ENCODE measurements around the gene CELSR1.
A peak's percentile ranks its signal among the peaks of the same experiment; 100 is the strongest.

Gene CELSR1

DNA sequence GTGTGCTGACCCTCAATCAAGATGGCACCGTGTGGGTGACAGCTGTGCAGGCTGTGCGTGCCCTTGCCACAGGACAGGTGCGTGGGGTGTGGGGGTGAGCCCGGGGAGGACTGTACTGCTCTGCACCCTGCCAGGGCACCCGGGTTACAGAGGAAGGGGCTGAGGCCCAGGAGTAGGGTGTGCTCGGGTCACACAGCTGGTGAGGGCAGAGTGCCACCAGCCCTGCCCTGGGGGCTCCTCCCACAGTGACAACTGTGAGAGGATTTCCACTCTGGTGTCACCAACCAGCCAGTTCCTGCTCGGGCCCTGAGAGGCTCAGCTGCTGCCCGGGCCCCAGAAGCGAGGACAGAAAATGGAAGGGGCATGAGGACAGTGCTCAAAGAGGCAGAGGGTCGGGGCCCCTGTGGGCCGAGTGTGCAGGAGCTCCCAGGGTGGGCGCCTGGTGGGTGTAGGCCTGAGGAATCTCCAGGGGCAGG, 181.4 kb downstream of the CELSR1 start:
- H3K9ac ChIP-seq (ENCODE audit: low read depth, low read length, poor library complexity), result peak overlapping the region; percentile 60
- no CpG with 5 or more reads among the region's 12 CpGs for WGBS, 2 donors (ENCODE audit: extremely low coverage in 2 of 2, insufficient read length in 2 of 2, insufficient replicate concordance in 1 of 2)
- peak overlapping the region; percentile 80 for H3K23ac ChIP-seq (ENCODE audit: low read depth, low read length, poor library complexity)
- H3K18ac ChIP-seq (ENCODE audit: low read length), result peak overlapping the region; percentile 38
- no peak overlapping the region for H3K4me2 ChIP-seq (ENCODE audit: insufficient read depth, low read length, poor library complexity, severe bottlenecking)
- H3K4ac ChIP-seq (ENCODE audit: low read length), result peak overlapping the region; percentile 53
- no peaks in the 10 kb centered on the region for H3K27me3 ChIP-seq (ENCODE audit: control insufficient read depth in 3 of 3, insufficient read depth in 3 of 3, low read depth in 1 of 3, low read length in 3 of 3)
- peaks cover 6 to 8% of the 10 kb centered on the region in 2 donors for H3K9me3 ChIP-seq (replicated peaks in 1 of 2; ENCODE audit: control insufficient read depth in 2 of 2, insufficient read depth in 1 of 2, low read depth in 1 of 2, low read length in 2 of 2)
- H2AFZ ChIP-seq (ENCODE audit: low read length), result no peak overlapping the region
- no peaks in the 10 kb centered on the region for H3K4me1 ChIP-seq (ENCODE audit: control insufficient read depth in 2 of 2, insufficient read depth in 1 of 2, low read depth in 1 of 2, low read length in 2 of 2)
- peak overlapping the region; percentile 84 for H2BK12ac ChIP-seq (ENCODE audit: low read length)
- H3K79me1 ChIP-seq (ENCODE audit: low read depth, low read length), result peaks cover 14% of the 10 kb centered on the region
- H4K8ac ChIP-seq (ENCODE audit: low read depth, low read length), result peak overlapping the region; percentile 92
- peak overlapping the region; percentile 88 for H2AK5ac ChIP-seq (ENCODE audit: low read depth, low read length)
- H2BK5ac ChIP-seq (ENCODE audit: low read length), result peak overlapping the region; percentile 82
- no peak for DNase-seq (ENCODE audit: low spot score)
- H2BK120ac ChIP-seq (ENCODE audit: low read depth, low read length), result no peak overlapping the region
- H3K36me3 ChIP-seq (replicated peaks in 1 of 2; ENCODE audit: control insufficient read depth in 2 of 2, insufficient read depth in 2 of 2, low read length in 2 of 2), result peaks cover 41 to 95% of the 10 kb centered on the region in 2 donors
- H3K27ac ChIP-seq (replicated peaks; ENCODE audit: low read length), result no peak overlapping the region
- no peak overlapping the region for H3K14ac ChIP-seq (ENCODE audit: low read length)
- H3K4me3 ChIP-seq (ENCODE audit: low read length in 2 of 2), result no peak overlapping the region
- H4K91ac ChIP-seq (ENCODE audit: low read depth, low read length, poor library complexity), result no peak overlapping the region
- peak overlapping the region; percentile 55 for H2BK15ac ChIP-seq (ENCODE audit: low read length)

DNA sequence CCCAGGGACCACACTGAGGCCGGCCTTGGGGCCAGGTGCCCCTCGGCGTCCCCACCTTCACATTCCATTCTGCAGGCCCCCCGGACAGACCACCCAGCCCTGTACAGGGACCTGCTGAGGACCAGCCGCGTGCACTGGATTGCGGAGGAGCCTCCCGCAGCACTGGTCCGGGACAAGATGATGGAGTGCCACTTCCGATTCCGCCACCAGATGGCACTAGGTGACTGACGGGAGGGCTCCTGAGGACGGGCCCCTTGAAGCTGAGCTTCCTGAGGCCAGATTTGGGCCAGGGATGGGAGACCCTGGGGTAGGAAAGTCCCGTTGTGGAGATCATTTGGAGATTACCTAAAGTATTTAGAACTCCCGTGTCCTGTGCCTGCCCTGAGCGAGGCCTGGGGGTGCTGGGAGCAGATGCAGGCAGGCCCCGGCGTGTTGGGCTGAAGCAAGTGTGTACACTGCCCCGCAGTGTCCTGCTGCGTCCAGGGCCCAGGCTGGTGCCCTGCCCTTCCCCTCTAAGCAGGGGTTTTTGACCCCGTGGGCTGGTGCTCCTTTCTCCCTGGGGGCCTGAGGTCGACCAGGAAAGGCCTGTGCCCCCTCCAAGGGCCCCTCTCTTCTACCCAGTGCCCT, 181.9 kb downstream of the CELSR1 start:
- DNase-seq (ENCODE audit: low spot score), result peak; percentile 70
- peaks cover 14% of the 10 kb centered on the region for H3K79me1 ChIP-seq (ENCODE audit: low read depth, low read length)
- H3K14ac ChIP-seq (ENCODE audit: low read length), result peak overlapping the region; percentile 71
- H3K9me3 ChIP-seq (replicated peaks in 1 of 2; ENCODE audit: control insufficient read depth in 2 of 2, insufficient read depth in 1 of 2, low read depth in 1 of 2, low read length in 2 of 2), result peaks cover 4 to 5% of the 10 kb centered on the region in 2 donors
- peak overlapping the region; percentile 53 for H3K4ac ChIP-seq (ENCODE audit: low read length)
- H2BK15ac ChIP-seq (ENCODE audit: low read length), result no peak overlapping the region
- H4K8ac ChIP-seq (ENCODE audit: low read depth, low read length), result peak overlapping the region; percentile 82
- no peak overlapping the region for H4K91ac ChIP-seq (ENCODE audit: low read depth, low read length, poor library complexity)
- no peak overlapping the region for H3K27ac ChIP-seq (replicated peaks; ENCODE audit: low read length)
- H2BK120ac ChIP-seq (ENCODE audit: low read depth, low read length), result no peak overlapping the region
- peak overlapping the region; percentile 80 for H3K18ac ChIP-seq (ENCODE audit: low read length)
- no peak overlapping the region for H3K9ac ChIP-seq (ENCODE audit: low read depth, low read length, poor library complexity)
- H3K36me3 ChIP-seq (replicated peaks in 1 of 2; ENCODE audit: control insufficient read depth in 2 of 2, insufficient read depth in 2 of 2, low read length in 2 of 2), result peaks cover 46 to 95% of the 10 kb centered on the region in 2 donors
- H2AFZ ChIP-seq (ENCODE audit: low read length), result no peak overlapping the region
- H2BK12ac ChIP-seq (ENCODE audit: low read length), result no peak overlapping the region
- no peak overlapping the region for H3K4me3 ChIP-seq (ENCODE audit: low read length in 2 of 2)
- H3K23ac ChIP-seq (ENCODE audit: low read depth, low read length, poor library complexity), result peak overlapping the region; percentile 85
- no peaks in the 10 kb centered on the region for H3K27me3 ChIP-seq (ENCODE audit: control insufficient read depth in 3 of 3, insufficient read depth in 3 of 3, low read depth in 1 of 3, low read length in 3 of 3)
- H2BK5ac ChIP-seq (ENCODE audit: low read length), result peak overlapping the region; percentile 82
- WGBS, 2 donors (ENCODE audit: extremely low coverage in 2 of 2, insufficient read length in 2 of 2, insufficient replicate concordance in 1 of 2), result no CpG with 5 or more reads among the region's 22 CpGs
- H3K4me2 ChIP-seq (ENCODE audit: insufficient read depth, low read length, poor library complexity, severe bottlenecking), result no peak overlapping the region
- H2AK5ac ChIP-seq (ENCODE audit: low read depth, low read length), result peak overlapping the region; percentile 88
- H3K4me1 ChIP-seq (ENCODE audit: control insufficient read depth in 2 of 2, insufficient read depth in 1 of 2, low read depth in 1 of 2, low read length in 2 of 2), result no peaks in the 10 kb centered on the region

DNA sequence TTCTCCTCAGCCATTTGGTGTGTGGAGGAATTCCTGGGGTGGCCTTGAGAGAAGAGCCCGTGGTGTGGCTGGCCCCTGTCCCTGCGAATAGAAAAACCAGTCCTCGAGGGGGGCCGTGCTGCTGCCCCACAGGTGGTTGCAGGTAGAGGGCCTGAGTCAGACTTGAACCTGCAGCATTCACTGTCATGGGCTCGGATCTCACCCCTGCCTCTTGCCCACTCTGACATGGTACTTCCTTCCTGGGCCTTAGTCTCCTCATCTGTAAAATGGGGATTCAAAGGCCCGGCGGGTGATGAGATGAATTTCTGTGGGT, 182.5 kb downstream of the CELSR1 start:
- H3K36me3 ChIP-seq (replicated peaks in 1 of 2; ENCODE audit: control insufficient read depth in 2 of 2, insufficient read depth in 2 of 2, low read length in 2 of 2), result peaks cover 47 to 95% of the 10 kb centered on the region in 2 donors

DNA sequence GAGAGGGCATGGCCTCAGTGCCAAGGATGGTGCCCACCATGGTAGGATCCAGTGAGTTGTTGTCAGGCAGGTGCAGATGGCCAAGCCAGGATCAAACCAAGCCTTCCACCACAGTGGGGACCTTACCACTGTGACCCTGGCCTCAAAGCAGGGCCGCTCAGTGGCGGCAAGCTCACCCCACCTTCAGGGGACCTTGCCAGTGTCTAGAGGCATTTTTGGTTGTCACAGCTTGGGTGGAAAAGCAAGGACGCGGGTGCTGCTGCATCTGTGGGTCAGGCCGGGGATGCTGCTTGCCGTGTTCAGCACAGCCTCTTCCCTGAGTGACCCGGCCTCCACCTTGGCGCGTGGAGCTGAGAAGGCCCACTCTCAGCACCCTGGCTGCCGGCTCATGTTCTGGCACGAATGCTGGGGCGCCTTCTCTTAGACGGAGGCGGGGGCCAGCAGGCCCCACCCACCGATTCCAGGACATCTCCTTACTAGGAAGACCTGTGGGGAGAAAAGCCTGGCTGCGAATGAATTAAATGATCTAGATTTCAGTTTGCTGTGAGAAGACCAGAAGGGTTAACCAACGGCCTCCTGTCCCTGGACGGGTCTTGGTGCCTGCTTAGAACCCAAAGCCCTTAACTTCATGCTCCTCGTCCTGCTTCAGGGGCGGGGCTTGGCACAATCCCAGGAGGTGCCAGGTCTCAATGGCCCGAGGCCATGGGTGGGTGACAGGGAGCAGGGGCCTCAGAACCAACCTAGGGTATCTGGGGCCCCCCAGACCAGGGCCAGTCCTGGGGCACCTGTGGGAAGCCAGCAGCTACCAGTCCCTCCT, 183.0 kb downstream of the CELSR1 start:
- Histone ChIP-seq H4K91ac (ENCODE audit: low read depth, low read length, poor library complexity) (no peak overlapping the region), H2BK12ac (ENCODE audit: low read length) (no peak overlapping the region), H3K36me3 (replicated peaks in 1 of 2; ENCODE audit: control insufficient read depth in 2 of 2, insufficient read depth in 2 of 2, low read length in 2 of 2) (peaks cover 46 to 96% of the 10 kb centered on the region in 2 donors), H3K4me2 (ENCODE audit: insufficient read depth, low read length, poor library complexity, severe bottlenecking) (no peak overlapping the region), H3K18ac (ENCODE audit: low read length) (no peak overlapping the region), H2BK120ac (ENCODE audit: low read depth, low read length) (no peak overlapping the region), H3K27ac (replicated peaks; ENCODE audit: low read length) (no peak overlapping the region), H3K4me3 (ENCODE audit: low read length in 2 of 2) (no peak overlapping the region), H3K4me1 (ENCODE audit: control insufficient read depth in 2 of 2, insufficient read depth in 1 of 2, low read depth in 1 of 2, low read length in 2 of 2) (no peaks in the 10 kb centered on the region), H3K27me3 (ENCODE audit: control insufficient read depth in 3 of 3, insufficient read depth in 3 of 3, low read depth in 1 of 3, low read length in 3 of 3) (no peaks in the 10 kb centered on the region), H4K8ac (ENCODE audit: low read depth, low read length) (no peak overlapping the region), H2BK5ac (ENCODE audit: low read length) (no peak overlapping the region), H3K9ac (ENCODE audit: low read depth, low read length, poor library complexity) (no peak overlapping the region), H3K23ac (ENCODE audit: low read depth, low read length, poor library complexity) (no peak overlapping the region), H2AK5ac (ENCODE audit: low read depth, low read length) (no peak overlapping the region), H3K4ac (ENCODE audit: low read length) (no peak overlapping the region), H3K14ac (ENCODE audit: low read length) (no peak overlapping the region), H2BK15ac (ENCODE audit: low read length) (no peak overlapping the region), H3K79me1 (ENCODE audit: low read depth, low read length) (peaks cover 14% of the 10 kb centered on the region), H3K9me3 (replicated peaks in 1 of 2; ENCODE audit: control insufficient read depth in 2 of 2, insufficient read depth in 1 of 2, low read depth in 1 of 2, low read length in 2 of 2) (no peaks in the 10 kb centered on the region), H2AFZ (ENCODE audit: low read length) (no peak overlapping the region)
- no CpG with 5 or more reads among the region's 21 CpGs for WGBS, 2 donors (ENCODE audit: extremely low coverage in 2 of 2, insufficient read length in 2 of 2, insufficient replicate concordance in 1 of 2)
- no peak for DNase-seq (ENCODE audit: low spot score)

More for the DNA sequence above, 182.5 kb downstream of the CELSR1 start:
- Histone ChIP-seq H3K9me3 (replicated peaks in 1 of 2; ENCODE audit: control insufficient read depth in 2 of 2, insufficient read depth in 1 of 2, low read depth in 1 of 2, low read length in 2 of 2) (no peaks in the 10 kb centered on the region), H3K14ac (ENCODE audit: low read length) (no peak overlapping the region), H2AFZ (ENCODE audit: low read length) (no peak overlapping the region), H3K4me1 (ENCODE audit: control insufficient read depth in 2 of 2, insufficient read depth in 1 of 2, low read depth in 1 of 2, low read length in 2 of 2) (no peaks in the 10 kb centered on the region), H3K18ac (ENCODE audit: low read length) (no peak overlapping the region), H2BK12ac (ENCODE audit: low read length) (no peak overlapping the region), H3K23ac (ENCODE audit: low read depth, low read length, poor library complexity) (no peak overlapping the region), H3K27ac (replicated peaks; ENCODE audit: low read length) (no peak overlapping the region), H3K79me1 (ENCODE audit: low read depth, low read length) (peaks cover 14% of the 10 kb centered on the region), H2AK5ac (ENCODE audit: low read depth, low read length) (no peak overlapping the region), H3K9ac (ENCODE audit: low read depth, low read length, poor library complexity) (no peak overlapping the region), H3K27me3 (ENCODE audit: control insufficient read depth in 3 of 3, insufficient read depth in 3 of 3, low read depth in 1 of 3, low read length in 3 of 3) (no peaks in the 10 kb centered on the region), H3K4me3 (ENCODE audit: low read length in 2 of 2) (no peak overlapping the region), H2BK15ac (ENCODE audit: low read length) (no peak overlapping the region), H2BK5ac (ENCODE audit: low read length) (no peak overlapping the region), H4K91ac (ENCODE audit: low read depth, low read length, poor library complexity) (no peak overlapping the region), H2BK120ac (ENCODE audit: low read depth, low read length) (no peak overlapping the region), H3K4ac (ENCODE audit: low read length) (no peak overlapping the region), H3K4me2 (ENCODE audit: insufficient read depth, low read length, poor library complexity, severe bottlenecking) (no peak overlapping the region), H4K8ac (ENCODE audit: low read depth, low read length) (no peak overlapping the region)
- WGBS, 2 donors (ENCODE audit: extremely low coverage in 2 of 2, insufficient read length in 2 of 2, insufficient replicate concordance in 1 of 2), result no CpG with 5 or more reads among the region's 7 CpGs
- DNase-seq (ENCODE audit: low spot score), result no peak

Measured in neuronal stem cell (in vitro differentiated cells).